Measurements from ENCODE around the gene TRAPPC8.

TRAPPC8 gene

GRCh38 chr18:31892936-31893335 lies 50.0 kb downstream of the TRAPPC8 start:
- TF ChIP-seq CTCF (IDR thresholded peaks at IDR 0.05; ENCODE audit: low read depth, low read length): no peak
- no peak overlapping the region for H3K4me3 ChIP-seq (ENCODE audit: low read depth, low read length)
- DNase-seq (ENCODE audit: low read depth, low spot score): no peak
- in situ Hi-C loops (cut with HindIII; ENCODE audit: low sequenced_read_pairs): no loop called here

GRCh38 chr18:31891566-31891965 lies 51.4 kb downstream of the TRAPPC8 start:
- TF ChIP-seq CTCF (IDR thresholded peaks at IDR 0.05; ENCODE audit: low read depth, low read length): no peak
- DNase-seq (ENCODE audit: low read depth, low spot score): no peak
- no peak overlapping the region for H3K4me3 ChIP-seq (ENCODE audit: low read depth, low read length)
- in situ Hi-C loops (cut with HindIII; ENCODE audit: low sequenced_read_pairs): no loop called here

GRCh38 chr18:31884020-31884419 lies 58.9 kb downstream of the TRAPPC8 start:
- DNase-seq (ENCODE audit: low read depth, low spot score): no peak
- no peak overlapping the region for H3K4me3 ChIP-seq (ENCODE audit: low read depth, low read length)
- in situ Hi-C loops (cut with HindIII; ENCODE audit: low sequenced_read_pairs): no loop called here
- TF ChIP-seq CTCF (IDR thresholded peaks at IDR 0.05; ENCODE audit: low read depth, low read length): no peak

- no peak overlapping the region for H3K4me3 ChIP-seq (ENCODE audit: low read depth, low read length)
- no peak for DNase-seq (ENCODE audit: low read depth, low spot score)
- in situ Hi-C loops (cut with HindIII; ENCODE audit: low sequenced_read_pairs): no loop called here
- TF ChIP-seq CTCF (IDR thresholded peaks at IDR 0.05; ENCODE audit: low read depth, low read length): no peak
Observed at GRCh38 chr18:31880186-31880898, 62.6 kb downstream of the TRAPPC8 start.

GRCh38 chr18:31878358-31878757 lies 64.6 kb downstream of the TRAPPC8 start:
- H3K4me3 ChIP-seq (ENCODE audit: low read depth, low read length): no peak overlapping the region
- in situ Hi-C loops (cut with HindIII; ENCODE audit: low sequenced_read_pairs): no loop called here
- TF ChIP-seq CTCF (IDR thresholded peaks at IDR 0.05; ENCODE audit: low read depth, low read length): no peak
- no peak for DNase-seq (ENCODE audit: low read depth, low spot score)

GRCh38 chr18:31877900-31878299 lies 65.0 kb downstream of the TRAPPC8 start:
- no peak overlapping the region for H3K4me3 ChIP-seq (ENCODE audit: low read depth, low read length)
- in situ Hi-C loops (cut with HindIII; ENCODE audit: low sequenced_read_pairs): no loop called here
- no peak for TF ChIP-seq CTCF (IDR thresholded peaks at IDR 0.05; ENCODE audit: low read depth, low read length)
- DNase-seq (ENCODE audit: low read depth, low spot score): no peak

Measured in astrocyte of the spinal cord (primary cell).